ENCODE data around the gene SEPTIN7.

DNA sequence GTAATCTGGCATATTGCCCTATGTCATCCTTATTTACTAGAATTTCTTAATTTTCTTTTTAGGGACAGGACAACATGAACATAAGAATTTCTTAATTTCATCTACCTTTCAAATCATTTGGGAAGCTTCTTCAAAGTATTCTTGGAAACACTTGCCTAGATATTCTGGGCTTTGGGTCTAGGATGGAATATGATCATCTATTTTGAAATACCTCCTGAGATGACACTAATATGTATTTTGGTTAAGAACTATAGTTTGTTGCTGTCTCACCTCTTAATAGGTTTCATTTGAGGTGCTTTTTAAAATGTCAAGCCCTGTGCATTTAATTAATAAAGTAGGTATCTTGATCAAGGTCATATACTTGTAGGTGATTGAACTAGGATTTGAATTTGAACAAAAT is 49.1 kb downstream of the SEPTIN7 start:
- TF ChIP-seq, protein P1, sequence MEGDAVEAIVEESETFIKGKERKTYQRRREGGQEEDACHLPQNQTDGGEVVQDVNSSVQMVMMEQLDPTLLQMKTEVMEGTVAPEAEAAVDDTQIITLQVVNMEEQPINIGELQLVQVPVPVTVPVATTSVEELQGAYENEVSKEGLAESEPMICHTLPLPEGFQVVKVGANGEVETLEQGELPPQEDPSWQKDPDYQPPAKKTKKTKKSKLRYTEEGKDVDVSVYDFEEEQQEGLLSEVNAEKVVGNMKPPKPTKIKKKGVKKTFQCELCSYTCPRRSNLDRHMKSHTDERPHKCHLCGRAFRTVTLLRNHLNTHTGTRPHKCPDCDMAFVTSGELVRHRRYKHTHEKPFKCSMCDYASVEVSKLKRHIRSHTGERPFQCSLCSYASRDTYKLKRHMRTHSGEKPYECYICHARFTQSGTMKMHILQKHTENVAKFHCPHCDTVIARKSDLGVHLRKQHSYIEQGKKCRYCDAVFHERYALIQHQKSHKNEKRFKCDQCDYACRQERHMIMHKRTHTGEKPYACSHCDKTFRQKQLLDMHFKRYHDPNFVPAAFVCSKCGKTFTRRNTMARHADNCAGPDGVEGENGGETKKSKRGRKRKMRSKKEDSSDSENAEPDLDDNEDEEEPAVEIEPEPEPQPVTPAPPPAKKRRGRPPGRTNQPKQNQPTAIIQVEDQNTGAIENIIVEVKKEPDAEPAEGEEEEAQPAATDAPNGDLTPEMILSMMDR (IDR thresholded peaks at IDR 0.05; ENCODE audit: low read depth, low read length) = no peak
- TF ChIP-seq, protein P2, sequence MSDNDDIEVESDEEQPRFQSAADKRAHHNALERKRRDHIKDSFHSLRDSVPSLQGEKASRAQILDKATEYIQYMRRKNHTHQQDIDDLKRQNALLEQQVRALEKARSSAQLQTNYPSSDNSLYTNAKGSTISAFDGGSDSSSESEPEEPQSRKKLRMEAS (IDR thresholded peaks at IDR 0.05; ENCODE audit: low read depth, low read length) = no peak

Measured in NB4 (cell line).